ENCODE data around the gene CBARP.

CBARP gene

DNA sequence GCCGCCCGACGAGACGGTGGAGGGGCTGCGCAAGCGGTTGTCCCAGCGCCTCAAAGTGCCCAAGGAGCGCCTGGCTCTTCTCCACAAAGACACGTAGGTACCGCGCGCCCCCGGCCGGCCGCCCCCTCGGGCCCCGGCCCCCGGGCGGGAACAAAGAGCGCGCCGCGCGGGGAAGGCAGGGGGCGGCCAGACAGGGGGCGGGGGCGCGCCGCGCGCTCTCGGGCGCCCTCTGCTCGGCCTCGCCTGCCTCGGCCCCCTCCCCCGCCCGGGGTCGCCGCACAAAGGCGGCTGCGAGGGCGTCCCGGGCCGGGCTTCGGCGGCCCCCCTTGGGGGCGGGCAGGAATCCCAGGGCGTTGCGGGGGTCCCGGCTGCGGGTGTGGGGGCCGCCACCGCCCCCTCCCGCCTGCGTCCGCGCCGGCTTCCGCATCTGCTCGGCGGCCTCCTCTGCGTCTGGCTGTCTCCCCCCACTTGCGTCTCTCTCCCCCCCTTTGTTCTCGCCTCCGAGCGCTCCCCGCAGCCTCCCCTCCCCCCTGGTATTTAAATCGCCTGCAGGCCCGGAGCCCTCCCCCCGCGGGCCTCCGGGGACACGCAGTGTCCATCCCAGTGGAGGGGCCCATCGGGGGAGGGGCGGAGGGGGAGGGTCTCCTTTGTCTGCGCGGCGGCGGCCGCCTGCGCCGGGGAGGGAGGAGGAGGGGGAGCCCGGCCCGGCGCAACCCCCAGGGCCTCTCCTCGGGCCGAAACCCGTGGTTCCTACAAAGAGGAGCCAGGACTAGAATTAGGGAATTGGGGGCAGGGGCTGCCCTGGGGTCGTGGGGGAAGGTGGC is 12.8 kb upstream of the CBARP start:
- no peak for TF ChIP-seq TAF1 (IDR thresholded peaks at IDR 0.05; ENCODE audit: borderline replicate concordance, insufficient read depth, low read length)
- TF ChIP-seq POLR2AphosphoS5 (IDR thresholded peaks at IDR 0.05; ENCODE audit: low read depth, low read length): no peak
- no peak for TF ChIP-seq SIN3A (IDR thresholded peaks at IDR 0.05; ENCODE audit: borderline replicate concordance, insufficient read depth, low read length)
- TF ChIP-seq FOXP2 (optimal IDR thresholded peaks at IDR 0.05; ENCODE audit: borderline replicate concordance, extremely low read depth, extremely low read length, insufficient read depth): no peak
- TF ChIP-seq, protein P1, sequence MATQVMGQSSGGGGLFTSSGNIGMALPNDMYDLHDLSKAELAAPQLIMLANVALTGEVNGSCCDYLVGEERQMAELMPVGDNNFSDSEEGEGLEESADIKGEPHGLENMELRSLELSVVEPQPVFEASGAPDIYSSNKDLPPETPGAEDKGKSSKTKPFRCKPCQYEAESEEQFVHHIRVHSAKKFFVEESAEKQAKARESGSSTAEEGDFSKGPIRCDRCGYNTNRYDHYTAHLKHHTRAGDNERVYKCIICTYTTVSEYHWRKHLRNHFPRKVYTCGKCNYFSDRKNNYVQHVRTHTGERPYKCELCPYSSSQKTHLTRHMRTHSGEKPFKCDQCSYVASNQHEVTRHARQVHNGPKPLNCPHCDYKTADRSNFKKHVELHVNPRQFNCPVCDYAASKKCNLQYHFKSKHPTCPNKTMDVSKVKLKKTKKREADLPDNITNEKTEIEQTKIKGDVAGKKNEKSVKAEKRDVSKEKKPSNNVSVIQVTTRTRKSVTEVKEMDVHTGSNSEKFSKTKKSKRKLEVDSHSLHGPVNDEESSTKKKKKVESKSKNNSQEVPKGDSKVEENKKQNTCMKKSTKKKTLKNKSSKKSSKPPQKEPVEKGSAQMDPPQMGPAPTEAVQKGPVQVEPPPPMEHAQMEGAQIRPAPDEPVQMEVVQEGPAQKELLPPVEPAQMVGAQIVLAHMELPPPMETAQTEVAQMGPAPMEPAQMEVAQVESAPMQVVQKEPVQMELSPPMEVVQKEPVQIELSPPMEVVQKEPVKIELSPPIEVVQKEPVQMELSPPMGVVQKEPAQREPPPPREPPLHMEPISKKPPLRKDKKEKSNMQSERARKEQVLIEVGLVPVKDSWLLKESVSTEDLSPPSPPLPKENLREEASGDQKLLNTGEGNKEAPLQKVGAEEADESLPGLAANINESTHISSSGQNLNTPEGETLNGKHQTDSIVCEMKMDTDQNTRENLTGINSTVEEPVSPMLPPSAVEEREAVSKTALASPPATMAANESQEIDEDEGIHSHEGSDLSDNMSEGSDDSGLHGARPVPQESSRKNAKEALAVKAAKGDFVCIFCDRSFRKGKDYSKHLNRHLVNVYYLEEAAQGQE (IDR thresholded peaks at IDR 0.05; ENCODE audit: insufficient read depth in 1 of 2, low read depth in 2 of 2, low read length in 2 of 2): no peak

DNA sequence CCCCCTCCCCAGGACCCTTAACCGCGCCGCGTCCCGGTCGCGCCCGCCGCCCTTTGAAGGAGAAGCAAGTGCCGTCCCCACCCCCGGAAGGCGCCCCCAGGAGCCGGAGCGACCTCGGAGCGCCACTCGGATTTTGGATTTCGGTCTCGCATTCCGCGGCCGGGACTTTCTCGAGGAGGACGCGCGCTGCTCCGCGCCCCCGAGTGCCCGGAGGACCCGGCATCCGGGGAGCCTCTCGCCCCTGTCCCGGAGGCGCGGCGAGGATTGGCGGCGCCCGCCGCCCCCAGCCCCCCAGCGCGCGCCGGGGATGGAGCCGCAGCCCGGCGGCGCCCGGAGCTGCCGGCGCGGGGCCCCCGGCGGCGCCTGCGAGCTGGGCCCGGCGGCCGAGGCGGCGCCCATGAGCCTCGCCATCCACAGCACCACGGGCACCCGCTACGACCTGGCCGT is 12.2 kb upstream of the CBARP start:
- TF ChIP-seq POLR2AphosphoS5 (IDR thresholded peaks at IDR 0.05; ENCODE audit: low read depth, low read length) (no peak), FOXP2 (optimal IDR thresholded peaks at IDR 0.05; ENCODE audit: borderline replicate concordance, extremely low read depth, extremely low read length, insufficient read depth) (no peak), TAF1 (IDR thresholded peaks at IDR 0.05; ENCODE audit: borderline replicate concordance, insufficient read depth, low read length) (no peak), SIN3A (IDR thresholded peaks at IDR 0.05; ENCODE audit: borderline replicate concordance, insufficient read depth, low read length) (no peak)
- TF ChIP-seq, protein P1 (IDR thresholded peaks at IDR 0.05; ENCODE audit: insufficient read depth in 1 of 2, low read depth in 2 of 2, low read length in 2 of 2): no peak

DNA sequence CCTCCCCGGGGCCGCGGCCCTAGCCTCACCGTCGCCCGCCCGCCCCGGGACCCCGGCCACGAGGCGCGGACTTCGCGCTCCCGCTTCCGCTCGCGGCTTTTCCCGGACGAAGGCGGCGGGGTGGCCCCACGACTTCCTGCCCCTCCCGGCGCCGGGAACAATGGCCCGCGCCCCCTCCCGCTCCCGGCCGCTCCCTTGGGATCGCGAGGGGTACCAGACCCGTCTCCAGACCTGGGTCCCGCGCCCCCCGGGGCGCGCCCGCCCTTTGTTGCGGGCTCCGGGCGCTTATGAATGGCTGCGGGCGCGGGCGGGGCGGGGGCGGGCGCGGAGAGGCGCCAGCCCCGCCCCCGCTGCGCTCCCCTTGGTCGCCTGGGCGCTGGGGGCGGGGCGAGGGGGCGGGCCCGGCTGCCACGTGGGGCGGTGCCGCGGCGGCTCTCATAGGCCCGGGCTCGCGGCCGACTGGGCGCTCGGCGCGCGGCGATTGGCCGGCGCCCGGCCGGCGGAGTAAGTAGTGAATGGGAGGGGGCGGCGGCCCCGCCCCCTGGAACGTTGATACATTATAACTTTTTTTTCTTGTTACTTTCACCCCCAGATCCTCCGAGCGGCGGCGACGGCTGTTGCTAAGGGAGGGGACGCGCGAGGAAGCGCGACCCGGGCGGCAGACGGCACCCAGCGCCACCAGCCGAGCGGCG is 11.6 kb upstream of the CBARP start:
- TF ChIP-seq, protein P1 (IDR thresholded peaks at IDR 0.05; ENCODE audit: insufficient read depth in 1 of 2, low read depth in 2 of 2, low read length in 2 of 2): 0 out of 4 replicates have a peak, but pooled peaks of 1 of the 2 experiments have one; percentile 6
- TF ChIP-seq FOXP2 (optimal IDR thresholded peaks at IDR 0.05; ENCODE audit: borderline replicate concordance, extremely low read depth, extremely low read length, insufficient read depth) (peak; percentile 52), TAF1 (IDR thresholded peaks at IDR 0.05; ENCODE audit: borderline replicate concordance, insufficient read depth, low read length) (peak; percentile 85; the same call in 1 of the 2 replicates), POLR2AphosphoS5 (IDR thresholded peaks at IDR 0.05; ENCODE audit: low read depth, low read length) (peak; percentile 92), SIN3A (IDR thresholded peaks at IDR 0.05; ENCODE audit: borderline replicate concordance, insufficient read depth, low read length) (peak; percentile 88; the same call in 1 of the 2 replicates)

DNA sequence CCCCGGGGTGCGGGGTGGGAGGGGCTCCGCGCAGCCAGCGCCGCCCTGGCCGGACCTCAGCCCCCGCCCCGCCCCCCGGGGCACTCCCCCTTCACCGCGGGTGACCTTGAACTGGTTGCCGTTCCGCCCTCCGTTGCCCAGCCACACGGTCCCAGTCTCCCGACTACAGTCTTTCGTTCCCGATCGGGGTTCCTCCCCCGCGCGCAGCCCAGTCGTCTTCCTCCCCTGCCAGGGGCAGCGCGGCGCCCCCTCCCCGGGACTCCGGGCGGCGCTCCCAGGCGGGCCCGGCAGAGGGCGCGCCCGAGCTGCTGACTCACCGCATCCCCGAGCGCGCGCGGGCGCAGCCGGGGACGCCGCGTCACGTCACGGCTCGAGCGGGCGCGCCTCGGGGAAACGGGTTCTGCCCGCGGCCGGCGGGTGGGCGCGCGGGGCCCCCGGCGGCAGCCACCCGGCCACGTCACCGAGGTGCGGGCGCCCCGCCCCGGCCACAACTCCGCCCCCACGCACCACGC is 11.0 kb upstream of the CBARP start:
- TF ChIP-seq POLR2AphosphoS5 (IDR thresholded peaks at IDR 0.05; ENCODE audit: low read depth, low read length): no peak
- TF ChIP-seq TAF1 (IDR thresholded peaks at IDR 0.05; ENCODE audit: borderline replicate concordance, insufficient read depth, low read length): peak; percentile 33; the same call in 1 of the 2 replicates
- TF ChIP-seq SIN3A (IDR thresholded peaks at IDR 0.05; ENCODE audit: borderline replicate concordance, insufficient read depth, low read length): no peak
- TF ChIP-seq, protein P1 (IDR thresholded peaks at IDR 0.05; ENCODE audit: insufficient read depth in 1 of 2, low read depth in 2 of 2, low read length in 2 of 2): no peak
- no peak for TF ChIP-seq FOXP2 (optimal IDR thresholded peaks at IDR 0.05; ENCODE audit: borderline replicate concordance, extremely low read depth, extremely low read length, insufficient read depth)

Data from PFSK-1 (cell line).